Right lung (tissue), 5 donors: ENCODE results near the gene STK11. TPM values are rescaled to one million over a fixed set of nuclear protein-coding genes. Genes with fewer than 3 reads are reported as not detected.

Source experiments
- DNase-seq, 2 donors: peaks; one replicate each; pipeline ENCODE4 v3.0.0-alpha.2; 2013
- polyA plus RNA-seq, 5 donors: library from polyadenylated mRNA; unstranded; fragments of 120-200 nt; gene quantifications; one replicate each; pipeline versions ENCODE4 v1.2.1 to v1.2.3, GENCODE V29; 2013; ENCODE audit warnings: inconsistent platforms in 1 of 5, low replicate concordance in 1 of 5; ENCODE audit not compliant: insufficient read length in 5 of 5, insufficient read depth in 1 of 5

Gene STK11
- polyA plus RNA-seq, 5 donors, result 40.7 to 59.5 (median 46.3) TPM

DNA sequence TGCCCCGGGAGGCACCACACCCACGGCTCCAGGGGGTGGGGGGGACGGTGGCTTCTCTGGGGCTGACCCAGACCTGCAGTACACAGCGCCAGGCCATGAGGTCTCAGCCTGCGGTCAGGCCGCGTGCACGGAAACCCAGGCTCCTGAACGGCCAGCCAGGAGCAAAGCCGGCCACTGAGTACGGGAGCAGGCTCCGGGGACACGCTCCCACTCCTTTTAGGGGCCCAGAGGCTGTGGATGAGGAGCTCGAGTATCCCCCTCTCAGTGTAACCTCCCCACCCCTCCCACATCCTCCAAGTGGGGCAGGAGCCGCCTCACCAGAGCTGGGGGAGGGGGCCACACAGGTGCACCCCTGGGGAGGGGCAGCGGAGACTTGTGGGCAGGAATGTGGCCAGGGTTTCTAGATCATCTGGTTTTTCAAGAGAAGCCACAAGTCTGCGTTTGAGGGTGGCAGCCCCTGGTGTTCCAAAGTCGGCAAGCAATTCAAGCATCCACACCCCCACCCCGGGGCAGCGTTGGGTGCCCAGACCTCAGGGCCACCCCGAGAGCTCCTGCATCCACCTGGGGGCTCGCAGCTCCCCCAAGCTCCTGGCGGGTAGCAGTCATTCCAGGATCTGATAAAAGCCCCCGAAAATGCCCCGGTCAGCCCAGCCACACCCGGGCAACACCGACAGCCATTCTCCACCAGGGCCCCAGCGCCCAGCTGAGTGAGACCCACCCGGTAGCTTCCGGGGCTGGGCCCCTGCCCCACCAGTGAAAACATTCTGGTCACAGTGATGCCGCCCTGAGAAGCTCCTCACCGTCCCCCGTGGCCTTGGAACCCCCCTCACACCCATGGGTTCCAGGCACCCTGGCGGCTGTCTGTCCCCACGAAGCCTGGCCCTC, 37.6 kb upstream of the STK11 start:
- DNase-seq, result no peak

GRCh38 chr19:1168572-1169410, 36.8 kb upstream of the STK11 start:
- no peak for DNase-seq

GRCh38 chr19:1169411-1169791, 36.2 kb upstream of the STK11 start:
- no peak for DNase-seq

- DNase-seq, result no peak
These were observed 35.4 kb upstream of the STK11 start for GRCh38 chr19:1169921-1170885.

- no peak for DNase-seq
These were observed 34.4 kb upstream of the STK11 start for GRCh38 chr19:1170938-1171754.

GRCh38 chr19:1171755-1172352, 33.7 kb upstream of the STK11 start:
- DNase-seq, result no peak

DNA sequence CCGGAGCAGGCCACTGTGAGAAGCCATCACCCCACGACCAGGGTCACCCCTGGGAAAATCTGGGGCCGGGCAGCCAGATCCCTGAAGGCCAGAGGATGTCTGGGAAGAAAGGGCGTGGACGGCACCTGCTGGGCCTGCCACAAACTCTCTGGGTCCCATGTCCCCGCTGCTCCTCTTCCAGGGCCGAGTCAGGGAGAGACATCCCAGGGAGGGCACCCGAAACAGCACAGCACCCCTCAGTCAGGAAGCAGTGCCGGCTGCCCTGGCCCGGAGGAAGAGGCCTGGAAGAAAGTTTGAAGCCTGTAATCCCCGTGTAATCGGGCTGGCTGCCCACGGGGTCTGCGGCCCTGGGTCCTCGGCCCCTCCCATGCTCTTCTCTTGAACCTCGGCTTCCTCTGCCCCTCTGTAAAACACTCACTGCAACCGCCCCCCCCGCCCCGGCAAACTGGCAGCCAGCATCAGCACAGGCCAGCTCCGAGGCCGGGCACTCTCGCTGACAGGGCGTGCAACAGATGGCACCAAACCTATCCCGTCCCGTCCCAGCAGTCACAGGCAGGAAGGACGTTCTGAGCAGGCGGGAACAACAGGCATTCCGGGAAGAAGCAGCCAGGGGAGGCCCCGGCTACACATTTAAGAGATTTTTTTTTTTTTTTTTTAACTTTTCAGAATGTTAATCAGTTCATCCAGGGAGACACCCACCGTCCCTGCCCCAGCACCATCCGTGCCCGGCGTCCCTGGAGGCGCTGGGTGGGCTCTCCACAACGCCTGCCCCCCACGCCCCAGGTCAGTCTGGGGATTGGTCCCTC, 33.0 kb upstream of the STK11 start:
- no peak for DNase-seq

- no peak for DNase-seq
These were observed 32.3 kb upstream of the STK11 start for GRCh38 chr19:1173159-1173844.

DNA sequence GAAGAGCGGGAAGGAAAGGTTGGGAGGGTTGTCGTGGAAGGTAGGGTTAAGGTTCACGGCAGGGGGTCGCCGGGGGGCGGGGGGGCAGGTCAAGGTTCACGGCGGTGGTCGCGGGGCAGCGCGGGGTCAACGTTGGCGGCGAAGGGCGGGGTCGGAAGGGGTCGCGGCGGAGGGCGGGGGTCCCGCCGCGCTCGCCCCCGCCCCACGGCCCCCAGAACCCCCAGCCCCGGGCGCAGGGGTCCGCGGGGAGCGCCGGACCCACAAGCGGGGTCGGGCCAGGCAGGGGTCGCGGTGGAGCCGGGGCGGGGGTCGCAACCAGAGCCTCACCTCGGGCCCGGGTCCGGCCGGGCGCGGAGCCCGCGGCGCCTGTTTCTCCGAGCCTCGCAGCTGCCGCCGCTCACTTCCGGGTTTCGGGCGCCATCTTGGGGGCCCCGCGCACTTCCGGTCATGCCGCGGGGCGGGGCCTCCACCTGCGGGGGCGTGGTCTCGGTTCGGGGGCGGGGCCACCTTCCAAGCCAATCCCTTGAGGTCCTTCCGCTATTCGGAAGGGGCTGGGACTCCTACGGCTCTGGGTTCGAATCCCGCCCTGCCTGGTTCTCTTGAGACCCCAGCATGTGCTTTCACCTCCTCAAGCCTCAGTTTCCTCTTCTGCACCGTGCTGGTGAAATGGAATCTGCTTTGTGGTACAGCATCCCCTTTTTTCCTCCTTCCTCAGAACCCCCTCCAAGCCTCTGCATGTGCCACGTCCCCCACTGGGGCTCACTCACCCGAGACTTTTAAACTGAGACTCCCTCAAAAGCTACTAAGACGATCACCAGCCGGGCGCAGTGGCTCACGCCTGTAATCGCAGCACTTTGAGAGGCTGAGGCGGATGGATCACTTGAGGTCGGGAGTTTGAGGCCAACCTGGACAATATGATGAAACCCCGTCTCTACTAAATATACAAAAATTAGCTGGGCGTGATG, 31.5 kb upstream of the STK11 start, which contains the start of gene SBNO2:
Gene SBNO2, minus strand, starts transcription at position 424 of the 965 bp plus-strand sequence. CDS start 19,992 bp downstream, outside the sequence.
- peak; percentile 67 to 70 for DNase-seq

DNA sequence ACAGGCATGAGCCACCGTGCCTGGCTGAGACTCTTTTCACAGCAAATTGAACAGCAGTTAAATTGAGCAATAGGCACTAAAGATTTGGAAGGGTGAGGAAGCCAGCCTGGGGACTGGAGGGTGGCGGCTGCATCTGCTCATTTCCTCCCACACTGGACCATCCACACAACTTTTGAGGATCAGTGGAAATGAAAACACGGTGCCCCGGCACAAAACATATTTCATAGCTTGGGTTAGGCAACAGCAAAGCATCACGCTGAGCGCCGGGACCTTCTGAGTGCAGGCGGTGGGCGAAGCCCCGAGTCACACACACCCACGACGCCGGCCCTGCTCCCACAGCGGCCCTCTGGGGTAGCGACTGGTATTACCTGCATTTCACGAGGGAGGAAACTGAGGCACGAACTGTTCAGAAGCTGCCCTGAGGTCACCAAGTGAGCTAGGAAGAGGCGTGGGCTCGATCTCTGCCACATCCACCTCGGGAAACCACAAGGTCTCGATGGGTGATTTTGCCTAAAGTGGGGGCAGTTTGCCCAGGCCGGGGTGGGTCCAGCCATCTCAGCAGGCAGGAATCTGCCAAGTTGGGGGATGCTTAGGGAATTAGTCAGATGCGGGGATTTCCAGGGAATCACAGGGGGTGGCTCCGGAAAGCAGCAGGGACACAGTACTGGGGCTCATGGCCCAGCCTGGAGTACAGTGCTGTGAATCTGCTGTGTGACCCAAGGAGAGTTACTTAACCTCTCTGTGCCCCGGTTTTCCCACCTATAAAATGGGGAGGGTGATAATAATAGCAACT, 28.1 kb upstream of the STK11 start:
- no peak for DNase-seq

- no peak for DNase-seq
These were observed 24.0 kb upstream of the STK11 start for GRCh38 chr19:1181606-1182005.

DNA sequence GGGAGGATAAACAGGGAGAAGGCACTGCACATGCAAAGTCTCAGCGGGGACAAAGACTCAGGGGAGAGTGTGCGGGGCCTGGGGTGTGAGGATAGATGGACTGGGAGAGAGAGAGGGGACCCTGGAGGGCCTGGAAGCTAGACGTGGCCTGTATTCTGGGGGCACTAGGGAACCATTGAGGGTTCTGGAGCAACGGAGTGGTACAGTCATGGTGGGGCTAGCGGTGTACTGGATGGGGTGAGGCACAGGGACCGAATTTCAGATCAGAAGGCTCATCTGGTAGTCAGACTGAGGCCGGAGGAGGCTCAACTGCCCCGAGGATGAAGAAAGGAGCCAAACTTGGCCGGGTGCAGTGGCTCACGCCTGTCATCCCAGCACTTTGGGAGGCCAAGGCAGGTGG, 23.5 kb upstream of the STK11 start:
- DNase-seq, result no peak

DNA sequence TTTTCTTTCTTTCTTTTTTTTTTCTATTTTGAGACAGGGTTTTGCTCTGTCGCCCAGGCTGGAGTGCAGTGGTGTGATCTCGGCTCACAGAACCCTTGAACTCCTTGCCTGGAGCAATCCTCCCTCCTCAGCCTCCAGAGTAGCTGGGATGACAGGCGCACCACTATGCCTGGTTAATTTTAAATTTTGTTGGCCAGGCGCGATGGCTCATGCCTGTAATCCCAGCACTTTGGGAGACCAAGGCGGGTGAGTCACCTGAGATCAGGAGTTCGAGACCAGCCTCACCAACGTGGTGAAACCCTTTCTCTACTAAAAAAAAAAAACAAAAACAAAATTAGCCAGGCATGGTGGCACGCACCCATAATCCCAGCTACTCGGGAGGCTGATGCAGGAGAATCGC, 22.9 kb upstream of the STK11 start:
- no peak for DNase-seq

GRCh38 chr19:1183543-1184172, 21.9 kb upstream of the STK11 start:
- DNase-seq, result no peak

- no peak for DNase-seq
These were observed 16.2 kb upstream of the STK11 start for GRCh38 chr19:1189419-1189818.

DNA sequence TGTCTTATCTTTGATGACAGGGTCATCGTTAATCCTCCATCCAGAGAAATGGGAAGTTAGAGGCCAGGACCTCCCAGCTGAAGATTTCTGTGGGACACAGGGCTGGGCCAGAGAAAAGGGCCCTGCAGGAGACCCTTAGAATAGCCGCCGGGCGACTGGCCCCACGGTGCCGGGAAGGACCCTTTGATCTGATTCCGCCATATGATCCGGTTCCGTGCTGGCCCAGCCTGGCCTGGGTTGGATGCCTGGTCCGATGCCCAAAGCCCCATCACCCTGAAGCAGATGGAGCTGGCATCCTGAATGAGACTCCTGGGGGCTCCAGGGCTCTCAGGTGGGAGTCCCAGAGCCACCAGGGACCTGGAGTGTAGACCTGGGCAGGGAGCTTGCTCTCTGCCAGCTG, 6.0 kb upstream of the STK11 start:
- no peak for DNase-seq
